Left renal pelvis (tissue), 4 donors: ENCODE data around the gene WWP2. TPM values are rescaled to one million over a fixed set of nuclear protein-coding genes. Genes with fewer than 3 reads are reported as not detected.
A peak's percentile ranks its signal among the peaks of the same experiment; 100 is the strongest.

Experiments
- DNase-seq, 4 donors: peaks; one replicate each; pipeline ENCODE4 v3.0.0-alpha.2; 2013; ENCODE audit warnings: low read depth in 4 of 4, low spot score in 3 of 4
- polyA plus RNA-seq, 4 donors: library from polyadenylated mRNA; unstranded; fragments of 120-200 nt; gene quantifications; one replicate each; pipeline ENCODE4 v1.2.1, GENCODE V29; 2013; ENCODE audit not compliant: insufficient read length in 4 of 4

Gene WWP2
- polyA plus RNA-seq, 4 donors = 29.9 to 50.5 (median 40.8) TPM

- DNase-seq = no peak
These were observed 160.1 kb downstream of the WWP2 start for GRCh38 chr16:69922200-69922599.

DNA sequence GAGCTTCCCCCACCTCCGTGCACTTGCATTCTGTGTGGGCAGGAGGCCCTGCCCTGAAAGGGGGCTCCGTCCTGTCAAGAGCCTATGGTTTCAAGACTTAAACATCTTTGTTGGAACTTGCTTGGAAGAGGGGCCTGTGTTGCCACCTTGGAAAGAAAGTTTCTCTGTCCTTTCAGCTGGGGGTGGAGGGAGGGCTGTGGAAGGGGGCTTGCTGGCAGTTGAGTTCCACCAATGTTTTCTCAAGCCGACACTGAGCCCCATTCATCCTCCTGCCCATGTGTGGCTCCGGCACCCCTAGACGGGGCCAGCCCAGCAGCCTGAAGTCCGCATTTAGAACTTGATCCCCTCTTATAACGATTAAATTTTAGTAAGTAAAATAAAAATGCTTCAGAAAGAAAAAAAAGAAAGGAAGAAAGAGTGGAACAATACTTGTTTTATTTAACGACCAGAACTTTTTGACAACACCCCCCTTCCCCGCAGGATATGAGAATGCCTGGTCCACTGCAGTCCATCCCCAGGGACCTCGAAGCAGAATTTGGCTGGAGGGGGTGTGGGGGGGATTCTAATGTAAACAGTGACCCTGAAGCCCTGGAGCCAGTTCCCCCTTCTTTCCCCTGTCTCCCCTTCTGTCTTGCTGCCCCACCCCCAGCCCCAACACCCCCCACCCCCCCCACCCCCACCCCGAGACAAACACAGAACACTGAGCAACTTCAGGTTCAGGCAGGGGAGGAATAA lies 162.1 kb downstream of the WWP2 start:
- no peak for DNase-seq

DNA sequence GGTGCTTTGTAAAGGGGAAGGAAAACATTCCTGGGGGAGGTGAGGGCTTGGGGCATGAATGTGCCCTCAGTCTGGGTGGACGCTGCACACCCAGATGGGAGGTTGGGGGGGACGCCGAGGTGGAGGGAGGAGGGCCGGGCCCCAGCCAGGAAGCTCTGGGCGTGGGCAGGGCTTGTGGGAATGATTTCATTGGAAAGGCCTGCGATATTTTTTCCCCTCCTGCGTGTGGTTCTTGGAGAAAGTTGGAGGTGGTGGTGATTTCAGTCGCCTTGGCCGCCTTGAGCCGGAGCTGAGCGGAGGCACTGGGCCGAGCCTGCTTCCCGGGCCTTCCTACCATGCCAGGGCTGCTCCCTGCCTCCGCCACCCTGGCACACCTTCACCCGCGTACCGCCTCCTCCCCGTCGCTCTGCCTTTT lies 162.7 kb downstream of the WWP2 start:
- DNase-seq = peak in 3 of 4 donors; percentile 36 to 55 (median 42)

DNA sequence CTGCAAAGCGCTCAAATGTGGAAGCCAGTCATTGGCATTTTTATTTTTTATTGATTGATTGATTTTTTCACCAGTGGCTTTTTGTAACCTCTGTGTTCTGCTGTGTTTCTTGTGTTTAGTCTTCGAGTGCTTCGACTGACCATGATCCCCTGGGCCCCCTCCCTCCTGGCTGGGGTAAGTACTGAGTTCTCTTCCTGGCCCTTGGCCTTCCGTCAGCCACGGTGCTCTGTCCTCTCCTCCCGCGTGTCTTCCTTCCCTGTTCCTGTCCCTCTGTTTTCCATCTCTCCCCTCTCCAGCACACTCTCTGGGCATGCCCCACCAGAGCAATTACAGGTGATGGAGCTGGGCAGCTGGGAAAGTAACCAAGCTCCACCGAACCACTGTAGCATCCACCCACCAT lies 163.2 kb downstream of the WWP2 start:
- no peak for DNase-seq

DNA sequence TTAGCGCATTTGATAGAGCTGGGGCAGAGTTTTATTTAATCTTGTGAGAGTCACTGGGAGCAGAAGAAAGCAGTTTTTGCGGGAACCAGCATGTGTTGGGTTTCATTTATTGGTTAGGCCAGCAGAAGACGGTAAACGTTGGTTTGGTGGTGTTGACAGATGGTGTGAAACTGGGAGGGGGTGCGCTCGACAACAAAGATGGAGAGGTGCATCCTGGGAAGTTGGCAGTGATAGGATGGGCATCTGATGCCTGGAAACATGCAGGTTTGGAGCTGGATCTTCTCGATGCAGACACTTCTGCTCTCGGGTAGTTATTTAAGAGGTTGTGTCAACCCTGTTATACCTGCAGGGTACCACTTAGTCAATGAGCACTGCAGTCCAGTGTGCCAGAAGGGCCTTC lies 164.1 kb downstream of the WWP2 start:
- DNase-seq = no peak

GRCh38 chr16:69927056-69927757 lies 165.1 kb downstream of the WWP2 start:
- no peak for DNase-seq

DNA sequence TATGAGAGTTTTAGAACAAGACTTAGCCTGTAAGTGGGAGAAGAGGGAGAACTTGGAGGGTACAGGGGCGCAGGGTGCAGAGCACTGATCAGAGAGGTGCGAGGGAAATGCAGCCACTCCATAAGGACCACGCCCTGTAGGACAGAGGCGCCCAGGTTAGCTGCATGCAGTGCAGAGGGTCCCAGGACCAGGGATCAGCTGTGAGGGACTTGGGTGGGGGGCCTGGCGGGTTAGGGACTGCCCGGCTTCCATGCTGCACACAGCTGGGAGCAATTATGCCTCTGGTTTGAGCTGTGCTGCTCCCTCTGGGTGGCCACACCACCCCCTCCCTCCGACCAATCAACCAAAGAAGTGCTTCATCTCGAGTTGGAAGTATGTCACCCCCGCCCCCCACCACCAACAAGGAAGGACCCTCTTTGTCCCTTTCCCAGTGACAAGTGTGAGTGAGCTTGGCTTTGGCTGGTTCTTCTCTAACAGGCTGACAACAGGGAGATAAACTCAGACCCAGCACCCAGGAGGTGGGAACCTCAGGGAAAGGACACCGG lies 166.8 kb downstream of the WWP2 start:
- no peak for DNase-seq

DNA sequence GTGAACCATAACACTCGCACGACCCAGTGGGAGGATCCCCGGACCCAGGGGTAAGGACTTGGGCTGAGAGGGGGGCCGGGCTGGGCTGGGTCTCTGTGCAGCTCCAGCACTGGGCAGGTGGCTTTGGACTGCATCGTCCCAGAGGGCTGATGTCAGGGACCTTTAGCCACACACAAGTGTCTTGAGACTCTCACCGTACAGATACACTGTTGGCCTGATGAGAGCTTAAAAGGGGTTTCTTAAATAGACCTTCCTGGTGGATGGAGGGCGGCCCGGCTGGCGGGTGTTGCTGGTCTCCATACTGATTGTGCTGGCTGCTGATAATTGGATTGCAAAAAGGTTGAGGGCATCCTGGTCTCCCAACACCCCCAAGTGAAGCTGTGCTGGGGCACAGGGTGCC lies 167.3 kb downstream of the WWP2 start:
- no peak for DNase-seq

DNA sequence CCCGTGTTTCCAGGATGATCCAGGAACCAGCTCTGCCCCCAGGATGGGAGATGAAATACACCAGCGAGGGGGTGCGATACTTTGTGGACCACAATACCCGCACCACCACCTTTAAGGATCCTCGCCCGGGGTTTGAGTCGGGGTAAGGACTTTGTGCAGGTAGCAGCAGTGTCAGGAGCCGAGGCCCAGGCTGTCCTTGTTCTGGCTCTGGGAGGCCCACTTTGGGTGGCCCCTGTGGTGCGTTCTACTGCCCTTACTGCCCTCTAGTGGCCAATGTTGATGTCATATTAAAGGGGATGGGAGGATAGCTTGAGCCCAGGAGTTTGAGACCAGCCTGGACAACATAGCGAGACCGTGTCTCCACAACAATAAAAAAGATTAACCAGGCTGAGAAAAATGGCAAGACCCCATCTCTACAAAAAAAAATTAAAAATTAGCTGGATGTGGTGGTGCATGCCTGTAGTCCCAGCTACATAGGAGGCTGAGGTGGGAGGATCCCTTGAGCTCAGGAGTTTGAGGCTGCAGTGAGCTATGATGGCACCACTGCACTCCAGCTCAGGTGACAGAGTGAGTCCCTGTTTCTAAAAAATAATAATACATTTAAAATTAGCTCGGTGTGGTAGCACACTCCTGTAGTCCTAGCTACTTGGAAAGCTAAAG lies 168.1 kb downstream of the WWP2 start:
- DNase-seq = peak in 1 of 4 donors; percentile 40

GRCh38 chr16:69931631-69932030 lies 169.5 kb downstream of the WWP2 start:
- no peak for DNase-seq

DNA sequence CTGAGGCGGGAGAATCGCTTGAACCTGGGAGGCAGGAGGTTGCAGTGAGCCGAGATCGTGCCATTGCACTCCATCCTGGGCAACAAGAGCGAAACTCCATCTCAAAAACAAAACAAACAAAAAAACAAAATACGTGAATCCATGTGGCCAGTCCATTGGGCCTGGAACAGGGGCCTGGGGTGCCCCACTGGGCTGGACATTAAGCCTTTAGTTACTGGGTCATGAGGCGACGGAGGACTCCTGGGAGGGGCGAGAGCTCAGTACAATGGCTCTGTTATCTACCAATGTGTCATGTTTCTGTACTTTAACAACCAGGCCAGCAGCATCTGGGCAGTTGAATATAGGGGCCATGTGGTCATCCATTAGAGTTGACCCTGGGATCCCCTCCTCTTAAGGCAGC lies 170.1 kb downstream of the WWP2 start:
- DNase-seq = no peak

- DNase-seq = no peak
These were observed 170.7 kb downstream of the WWP2 start for GRCh38 chr16:69932691-69933392.

DNA sequence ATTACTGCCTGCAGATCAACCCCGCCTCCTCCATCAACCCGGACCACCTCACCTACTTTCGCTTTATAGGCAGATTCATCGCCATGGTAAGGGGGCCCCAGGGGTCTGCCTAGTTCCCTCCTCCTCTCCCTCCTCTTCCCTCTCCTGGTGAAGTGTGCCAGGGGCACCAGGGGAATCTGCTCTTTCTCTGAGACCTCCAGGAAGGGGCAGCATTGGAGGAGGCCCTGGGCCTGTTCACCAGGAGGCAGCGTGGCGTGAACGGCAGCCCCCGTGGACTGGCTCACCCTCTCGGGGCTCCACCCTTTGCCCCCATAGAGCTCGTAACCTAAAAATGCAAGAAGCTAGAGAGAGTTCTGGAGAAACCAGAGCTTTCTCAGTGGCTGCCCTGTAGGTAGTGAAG lies 171.9 kb downstream of the WWP2 start:
- no peak for DNase-seq

DNA sequence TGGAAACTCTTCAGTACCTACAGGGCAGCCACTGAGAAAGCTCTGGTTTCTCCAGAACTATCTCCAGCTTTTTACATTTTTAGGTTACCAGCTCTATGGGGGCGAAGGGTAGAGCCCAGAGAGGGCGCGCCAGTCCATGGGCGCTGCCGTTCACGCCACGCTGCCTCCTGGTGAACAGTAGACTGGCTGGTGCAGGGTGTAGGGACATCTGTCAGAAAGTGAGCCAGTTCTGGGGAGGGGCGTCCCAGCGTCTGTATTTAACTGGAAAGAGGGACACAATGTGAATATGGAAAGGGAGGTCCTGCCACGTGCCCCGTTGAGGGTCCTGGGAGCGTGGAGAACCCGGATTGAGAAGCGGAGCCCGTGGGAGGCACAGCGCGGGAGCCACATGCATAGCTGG lies 172.6 kb downstream of the WWP2 start:
- no peak for DNase-seq

DNA sequence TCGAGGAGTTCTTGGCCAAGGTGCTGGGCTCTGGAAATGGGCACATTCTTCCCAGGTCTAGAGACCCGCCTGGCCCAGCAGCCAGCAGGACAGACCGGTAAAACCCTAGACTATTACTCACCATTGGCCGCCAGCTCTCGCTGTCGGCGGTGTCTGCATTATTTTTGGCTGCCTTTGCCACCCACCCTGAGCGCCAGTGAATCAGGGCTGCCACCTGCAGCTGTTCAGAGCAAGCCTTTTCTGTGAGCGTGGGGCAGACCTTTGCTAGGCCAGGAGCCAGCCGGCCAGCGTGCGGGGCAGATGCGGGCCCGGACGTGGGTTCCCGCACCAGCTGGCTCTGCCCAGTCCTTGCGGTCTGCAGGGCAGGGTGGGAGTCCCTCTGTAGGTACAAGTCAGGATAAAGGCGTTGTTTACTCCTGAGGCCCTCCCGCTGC lies 173.2 kb downstream of the WWP2 start:
- no peak for DNase-seq

- DNase-seq = no peak
These were observed 173.6 kb downstream of the WWP2 start for GRCh38 chr16:69935740-69936139.

- DNase-seq = no peak
These were observed 174.1 kb downstream of the WWP2 start for GRCh38 chr16:69936252-69936651.

- DNase-seq = no peak
These were observed 174.6 kb downstream of the WWP2 start for GRCh38 chr16:69936751-69937211.

DNA sequence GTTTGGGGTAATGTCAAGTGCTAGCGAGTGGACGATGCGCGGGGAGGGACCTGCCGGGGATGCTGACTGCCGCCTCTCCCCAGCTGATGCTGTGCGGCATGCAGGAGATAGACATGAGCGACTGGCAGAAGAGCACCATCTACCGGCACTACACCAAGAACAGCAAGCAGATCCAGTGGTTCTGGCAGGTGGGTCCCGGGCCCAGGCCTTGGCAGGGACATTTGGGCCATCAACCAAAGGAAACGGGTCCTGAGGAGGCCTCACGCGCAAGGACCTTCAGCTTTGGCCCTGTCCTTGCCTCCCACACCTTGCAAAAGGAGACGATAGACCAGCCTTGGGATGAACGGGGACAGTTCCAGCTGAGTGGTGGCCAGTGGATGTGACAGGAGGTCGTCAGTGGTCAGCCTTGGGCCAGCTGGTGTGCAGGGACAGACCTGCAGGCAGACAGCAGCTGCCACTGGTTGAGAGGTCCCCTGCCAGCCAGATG lies 175.4 kb downstream of the WWP2 start:
- DNase-seq = no peak

DNA sequence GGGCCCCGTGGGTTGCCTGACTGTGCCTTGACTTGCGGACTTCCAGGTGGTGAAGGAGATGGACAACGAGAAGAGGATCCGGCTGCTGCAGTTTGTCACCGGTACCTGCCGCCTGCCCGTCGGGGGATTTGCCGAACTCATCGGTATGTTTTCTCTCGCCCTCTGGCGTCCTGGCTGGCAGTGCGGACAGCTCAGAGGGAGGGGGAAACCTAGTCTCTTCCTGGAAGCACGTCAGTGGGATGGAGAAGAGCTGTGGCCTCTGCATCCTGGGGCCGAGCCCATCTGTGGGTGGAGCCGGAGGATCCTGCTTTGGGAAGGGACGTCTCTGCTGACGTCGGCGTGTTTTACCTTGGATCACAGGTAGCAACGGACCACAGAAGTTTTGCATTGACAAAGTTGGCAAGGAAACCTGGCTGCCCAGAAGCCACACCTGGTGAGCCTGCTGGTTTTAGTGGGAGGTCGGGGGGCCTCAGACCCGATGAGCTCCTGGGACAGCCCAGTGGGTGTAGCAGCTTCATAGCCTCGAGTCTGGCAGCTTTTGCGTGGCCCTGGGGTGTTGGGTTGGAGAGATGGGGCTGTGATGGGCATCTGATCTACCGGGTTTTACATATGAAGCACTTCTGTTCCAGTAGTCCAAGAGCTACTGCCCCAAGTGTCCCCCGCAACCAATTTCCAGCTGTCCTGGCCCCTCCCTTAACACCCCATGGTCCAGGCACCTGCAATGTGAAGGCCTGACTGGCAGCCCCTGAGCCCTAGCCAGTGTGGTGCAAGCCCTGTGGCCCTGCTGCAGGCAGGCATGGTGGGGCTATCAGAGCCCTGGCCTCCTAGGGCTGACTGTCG lies 177.1 kb downstream of the WWP2 start:
- no peak for DNase-seq
